LNCaP clone FGC (cell line): ENCODE results near the gene MCEE.
"Not testable (repeated sequence)": the region's sequence is repeated elsewhere in the genome, so short reads cannot be mapped to it uniquely, and the experiment has no call there.

Experiments
- DNase-seq: peaks from one replicate; pipeline ENCODE4 v3.0.0-alpha.2; 2011; ENCODE audit warnings: low read depth
- H3K4me3 ChIP-seq: 2 replicates; pipeline ENCODE4 v1.5.1; 2011; ENCODE audit warnings: mild to moderate bottlenecking, low read depth, low read length, control low read depth
- CTCF ChIP-seq: IDR thresholded peaks from 2 replicates; pipeline ENCODE4 v1.5.1; 2012; ENCODE audit warnings: mild to moderate bottlenecking; ENCODE audit not compliant: control insufficient read depth, insufficient read depth; ENCODE audit errors: extremely low read depth

Gene MCEE

GRCh38 chr2:71143782-71144181 is 13.8 kb upstream of the MCEE start:
- no peak for TF ChIP-seq CTCF
- no peak overlapping the region for H3K4me3 ChIP-seq
- DNase-seq: no peak

GRCh38 chr2:71136174-71136573 is 6.1 kb upstream of the MCEE start:
- no peak overlapping the region for H3K4me3 ChIP-seq
- TF ChIP-seq CTCF: no peak
- no peak for DNase-seq

GRCh38 chr2:71133603-71134002 is 3.6 kb upstream of the MCEE start:
- no peak for DNase-seq
- no peak for TF ChIP-seq CTCF
- no peak overlapping the region for H3K4me3 ChIP-seq

GRCh38 chr2:71131387-71132166 is 1.5 kb upstream of the MCEE start:
- DNase-seq: not testable (repeated sequence)
- peak overlapping the region; percentile 72 for H3K4me3 ChIP-seq

- peak overlapping the region; percentile 72 for H3K4me3 ChIP-seq
- no peak for DNase-seq
- TF ChIP-seq CTCF: no peak
Observed at GRCh38 chr2:71130905-71131244, 846 bp upstream of the MCEE start.

- peak overlapping the region; percentile 72 for H3K4me3 ChIP-seq
- TF ChIP-seq CTCF: no peak
- DNase-seq: no peak
Observed at GRCh38 chr2:71129902-71130151, 202 bp downstream of the MCEE start.

- no peak for TF ChIP-seq CTCF
- peak; percentile 74 for DNase-seq
- peak overlapping the region; percentile 72 for H3K4me3 ChIP-seq
Observed at GRCh38 chr2:71129114-71129901, 721 bp downstream of the MCEE start.
